Measurements from ENCODE around the gene TSC22D4.

DNA sequence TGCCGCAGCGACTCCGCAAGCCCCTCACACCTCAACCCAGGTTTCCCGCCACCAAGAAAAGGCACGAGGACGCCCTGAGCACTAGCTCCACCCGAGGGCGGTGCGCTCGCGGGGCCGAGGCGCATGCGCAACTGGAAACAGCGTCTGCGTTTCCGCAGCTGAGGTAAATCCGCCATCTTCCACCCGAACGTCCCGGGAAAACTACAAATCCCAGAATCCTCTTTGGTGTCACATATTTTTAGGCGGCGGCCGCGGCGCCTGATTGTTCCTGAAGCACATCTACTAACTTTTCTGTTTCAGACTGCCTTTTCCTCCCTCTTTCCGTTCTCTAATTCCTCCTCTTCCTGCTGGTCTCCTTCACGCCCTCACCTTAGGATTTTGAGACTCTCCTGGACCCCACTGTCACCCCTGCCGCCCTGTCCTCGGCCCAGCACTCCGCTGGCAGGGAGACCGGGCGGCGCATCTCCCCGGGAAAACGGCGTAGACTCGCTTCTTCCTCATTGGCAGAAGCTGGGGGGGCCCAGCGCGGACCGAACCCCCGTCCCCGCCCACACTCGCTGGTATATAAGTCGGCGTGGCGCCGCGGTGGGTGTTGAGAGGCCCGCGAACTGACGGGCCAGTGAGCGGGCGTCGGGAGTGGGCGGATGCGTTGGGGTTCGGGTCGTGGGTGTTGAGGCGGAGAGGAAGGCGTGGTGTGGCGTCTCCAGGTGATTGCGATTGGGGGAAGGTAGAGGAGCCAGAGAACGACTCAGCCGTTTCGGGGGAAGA, 50.6 kb downstream of the TSC22D4 start, which contains the start of gene ZCWPW1:
- TF ChIP-seq, protein P1, sequence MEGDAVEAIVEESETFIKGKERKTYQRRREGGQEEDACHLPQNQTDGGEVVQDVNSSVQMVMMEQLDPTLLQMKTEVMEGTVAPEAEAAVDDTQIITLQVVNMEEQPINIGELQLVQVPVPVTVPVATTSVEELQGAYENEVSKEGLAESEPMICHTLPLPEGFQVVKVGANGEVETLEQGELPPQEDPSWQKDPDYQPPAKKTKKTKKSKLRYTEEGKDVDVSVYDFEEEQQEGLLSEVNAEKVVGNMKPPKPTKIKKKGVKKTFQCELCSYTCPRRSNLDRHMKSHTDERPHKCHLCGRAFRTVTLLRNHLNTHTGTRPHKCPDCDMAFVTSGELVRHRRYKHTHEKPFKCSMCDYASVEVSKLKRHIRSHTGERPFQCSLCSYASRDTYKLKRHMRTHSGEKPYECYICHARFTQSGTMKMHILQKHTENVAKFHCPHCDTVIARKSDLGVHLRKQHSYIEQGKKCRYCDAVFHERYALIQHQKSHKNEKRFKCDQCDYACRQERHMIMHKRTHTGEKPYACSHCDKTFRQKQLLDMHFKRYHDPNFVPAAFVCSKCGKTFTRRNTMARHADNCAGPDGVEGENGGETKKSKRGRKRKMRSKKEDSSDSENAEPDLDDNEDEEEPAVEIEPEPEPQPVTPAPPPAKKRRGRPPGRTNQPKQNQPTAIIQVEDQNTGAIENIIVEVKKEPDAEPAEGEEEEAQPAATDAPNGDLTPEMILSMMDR (conservative IDR thresholded peaks at IDR 0.05; ENCODE audit: low read length): no peak
- TF ChIP-seq EZH2phosphoT487 (IDR thresholded peaks at IDR 0.05; ENCODE audit: borderline replicate concordance, low read depth, low read length): no peak

Data from OCI-LY7 (cell line).